BJ (cell line): Measurements from ENCODE around the gene STXBP5L. TPM values are rescaled to one million over a fixed set of nuclear protein-coding genes. Genes with fewer than 3 reads are reported as not detected.

Experiments
- CTCF ChIA-PET: fragments of 350-600 bp; formaldehyde crosslinking; extraction: SDS; loops from one replicate; lab custom pipeline; 2021; ENCODE audit warnings: antibody characterized with exemption, inconsistent platforms; lab: Yijun Ruan, JAX
- POLR2A ChIA-PET: fragments of 300-600 bp; sonication (Branson Sonifier 250); formaldehyde crosslinking; extraction: SDS; loops from one replicate; lab custom pipeline; 2021; ENCODE audit warnings: antibody characterized with exemption; lab: Charles Lee
- DNase-seq: peaks from one replicate; pipeline ENCODE4 v3.0.0-alpha.2; 2011; ENCODE audit warnings: low read depth
- H3K27me3 ChIP-seq: 2 replicates; pipeline ENCODE4 v1.6.0; 2011; ENCODE audit warnings: low read length; ENCODE audit not compliant: control insufficient read depth, insufficient read depth
- H3K36me3 ChIP-seq: 2 replicates; pipeline ENCODE4 v1.5.1; 2011; ENCODE audit warnings: low read length; ENCODE audit not compliant: control insufficient read depth, insufficient read depth
- H3K4me3 ChIP-seq: 2 replicates; pipeline ENCODE4 v1.5.1; 2011; ENCODE audit warnings: low read depth, mild to moderate bottlenecking, control low read depth, low read length
- CTCF ChIP-seq: IDR thresholded peaks from 2 replicates; pipeline ENCODE4 v1.5.1; 2011; ENCODE audit warnings: low read depth, mild to moderate bottlenecking, control low read depth, inconsistent platforms, low read length, moderate library complexity; ENCODE audit not compliant: insufficient read depth
- polyA plus RNA-seq: library from polyadenylated mRNA; depleted of rRNA; stranded (reverse); fragments of >200 nt; gene quantifications from 2 replicates; pipeline ENCODE4 v1.2.3, GENCODE V29; 2011

STXBP5L gene
- polyA plus RNA-seq, 1 experiment, result not detected

- Histone ChIP-seq H3K36me3 (no peaks in the 10 kb centered on the region), H3K27me3 (no peaks in the 10 kb centered on the region), H3K4me3 (no peak overlapping the region)
- POLR2A ChIA-PET, result no interaction called here
- no peak for TF ChIP-seq CTCF
- CTCF ChIA-PET, result no interaction called here
- DNase-seq, result no peak
Observed at GRCh38 chr3:120956143-120956542, 48.1 kb downstream of the STXBP5L start.

GRCh38 chr3:120982608-120983320 is 74.8 kb downstream of the STXBP5L start:
- POLR2A ChIA-PET, result no interaction called here
- no peaks in the 10 kb centered on the region for H3K27me3 ChIP-seq
- TF ChIP-seq CTCF, result no peak
- no peak overlapping the region for H3K4me3 ChIP-seq
- no peak for DNase-seq
- CTCF ChIA-PET, result no interaction called here
- H3K36me3 ChIP-seq, result no peaks in the 10 kb centered on the region

GRCh38 chr3:120983321-120983665 is 75.3 kb downstream of the STXBP5L start:
- ChIA-PET CTCF (no interaction called here), POLR2A (no interaction called here)
- H3K36me3 ChIP-seq, result no peaks in the 10 kb centered on the region
- no peaks in the 10 kb centered on the region for H3K27me3 ChIP-seq
- no peak overlapping the region for H3K4me3 ChIP-seq
- TF ChIP-seq CTCF, result no peak
- DNase-seq, result no peak

GRCh38 chr3:120983841-120984240 is 75.8 kb downstream of the STXBP5L start:
- H3K27me3 ChIP-seq, result no peaks in the 10 kb centered on the region
- CTCF ChIA-PET, result no interaction called here
- TF ChIP-seq CTCF, result no peak
- DNase-seq, result no peak
- H3K4me3 ChIP-seq, result no peak overlapping the region
- no peaks in the 10 kb centered on the region for H3K36me3 ChIP-seq
- POLR2A ChIA-PET, result no interaction called here

- Histone ChIP-seq H3K27me3 (no peaks in the 10 kb centered on the region), H3K36me3 (no peaks in the 10 kb centered on the region), H3K4me3 (no peak overlapping the region)
- no peak for TF ChIP-seq CTCF
- no peak for DNase-seq
- ChIA-PET CTCF (no interaction called here), POLR2A (no interaction called here)
Observed at GRCh38 chr3:120985242-120985641, 77.2 kb downstream of the STXBP5L start.
